ENCODE measurements around the gene LRRTM3. TPM values are rescaled to one million over a fixed set of nuclear protein-coding genes. Genes with fewer than 3 reads are reported as not detected.

Gene LRRTM3
- total and polyA plus RNA-seq, 2 experiments from 2014 or later = 0.21 to 0.37 TPM

GRCh38 chr10:67088036-67088435 is 162.2 kb downstream of the LRRTM3 start:
- H3K36me3 Mint-ChIP-seq (ENCODE audit: low read depth) = no peaks in the 10 kb centered on the region
- no peak for TF ChIP-seq STAT1 (IDR thresholded peaks at IDR 0.05; ENCODE audit: unreplicated experiment)
- TF ChIP-seq ZNF331 (CRISPR knock-in tag; IDR thresholded peaks at IDR 0.05; ENCODE audit: low read depth) = no peak
- TF ChIP-seq REST (IDR thresholded peaks at IDR 0.05; ENCODE audit: unreplicated experiment) = no peak
- TF ChIP-seq NANOG (IDR thresholded peaks at IDR 0.05; ENCODE audit: borderline replicate concordance) = no peak
- TF ChIP-seq ETS1 (IDR thresholded peaks at IDR 0.05) = no peak
- TF ChIP-seq EZH2 (IDR thresholded peaks at IDR 0.05; ENCODE audit: low read depth, unreplicated experiment) = no peak
- no peak for TF ChIP-seq JUNB (IDR thresholded peaks at IDR 0.05; ENCODE audit: unreplicated experiment)
- TF ChIP-seq ZNF114 (CRISPR knock-in tag; IDR thresholded peaks at IDR 0.05) = no peak
- TF ChIP-seq ZNF462 (CRISPR knock-in tag; IDR thresholded peaks at IDR 0.05) = no peak
- no peak for TF ChIP-seq EZH2phosphoT487 (IDR thresholded peaks at IDR 0.05; ENCODE audit: unreplicated experiment)
- TF ChIP-seq CTCF (conservative IDR thresholded peaks at IDR 0.05; ENCODE audit: low read depth in 2 of 2) = no peak
- Histone ChIP-seq H3K79me2 (replicated peaks; ENCODE audit: insufficient read depth) (no peaks in the 10 kb centered on the region), H3F3A (replicated peaks; ENCODE audit: low read depth) (no peaks in the 10 kb centered on the region), H3K4me1 (ENCODE audit: insufficient read depth) (no peaks in the 10 kb centered on the region), H3K36me3 (ENCODE audit: insufficient read depth) (no peaks in the 10 kb centered on the region), H4K20me1 (replicated peaks; ENCODE audit: insufficient read depth) (no peaks in the 10 kb centered on the region), H3K9me2 (ENCODE audit: insufficient read depth) (no peaks in the 10 kb centered on the region), H3K27me3 (ENCODE audit: insufficient read depth) (no peaks in the 10 kb centered on the region), H3K4me3 (no peak overlapping the region), H3K4me2 (no peak overlapping the region), H3K27ac (ENCODE audit: low read depth) (no peak overlapping the region), H2AFZ (no peak overlapping the region)
- no peaks in the 10 kb centered on the region for H3K9me3 Mint-ChIP-seq
- no peak for DNase-seq (ENCODE audit: low spot score)
- H3K4me1 Mint-ChIP-seq = no peaks in the 10 kb centered on the region
- H3K27me3 Mint-ChIP-seq (ENCODE audit: insufficient read depth, low read depth, poor library complexity) = no peaks in the 10 kb centered on the region
- no peak overlapping the region for H3K27ac Mint-ChIP-seq
- no peak for ATAC-seq
- no peak overlapping the region for H3K4me3 Mint-ChIP-seq
